IPS-18a (cell line): Measurements from ENCODE around the gene BCAS1.

Source experiments
- H3K27ac ChIP-seq: one replicate; pipeline ENCODE4 v1.5.1; 2013; ENCODE audit warnings: low read length
- H3K27me3 ChIP-seq: one replicate; pipeline ENCODE4 v1.6.1; 2013; ENCODE audit warnings: mild to moderate bottlenecking, low read length; ENCODE audit not compliant: control insufficient read depth, insufficient read depth
- H3K36me3 ChIP-seq: one replicate; pipeline ENCODE4 v1.6.1; 2013; ENCODE audit warnings: low read depth, low read length; ENCODE audit not compliant: control insufficient read depth
- H3K4me1 ChIP-seq: one replicate; pipeline ENCODE4 v1.6.1; 2013; ENCODE audit warnings: low read depth, low read length; ENCODE audit not compliant: control insufficient read depth
- H3K4me3 ChIP-seq: one replicate; pipeline ENCODE4 v1.5.1; 2013; ENCODE audit warnings: low read length
- H3K9ac ChIP-seq: one replicate; pipeline ENCODE4 v1.6.1; 2013; ENCODE audit warnings: mild to moderate bottlenecking, low read length, moderate library complexity
- H3K9me3 ChIP-seq: one replicate; pipeline ENCODE4 v1.6.1; 2013; ENCODE audit warnings: low read depth, low read length; ENCODE audit not compliant: control insufficient read depth

Gene BCAS1

GRCh38 chr20:53990003-53990402 is 80.4 kb downstream of the BCAS1 start:
- Histone ChIP-seq H3K9me3 (no peaks in the 10 kb centered on the region), H3K36me3 (no peaks in the 10 kb centered on the region), H3K4me3 (no peak overlapping the region), H3K27ac (no peak overlapping the region), H3K9ac (no peak overlapping the region), H3K4me1 (no peaks in the 10 kb centered on the region), H3K27me3 (no peaks in the 10 kb centered on the region)

DNA sequence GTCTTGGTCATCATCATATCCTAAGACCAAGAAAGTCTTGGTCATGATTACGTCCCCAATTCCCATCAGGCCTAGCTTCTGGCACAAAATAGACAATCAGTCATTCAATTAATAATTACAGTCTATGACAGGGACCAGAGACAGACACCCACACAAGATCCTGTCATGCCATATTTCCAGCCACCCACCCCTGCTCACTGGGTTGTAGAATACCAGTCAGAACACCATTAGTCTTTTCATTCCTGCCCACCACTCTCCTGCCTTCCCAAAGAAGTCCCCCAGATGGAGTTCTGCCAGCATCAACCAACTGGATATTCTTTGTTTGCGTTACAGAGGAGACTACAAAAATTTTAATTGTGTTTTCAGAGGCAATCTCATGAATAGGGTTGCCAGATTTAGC is 81.0 kb downstream of the BCAS1 start:
- no peak overlapping the region for H3K9ac ChIP-seq
- H3K9me3 ChIP-seq, result no peaks in the 10 kb centered on the region
- no peaks in the 10 kb centered on the region for H3K4me1 ChIP-seq
- H3K27me3 ChIP-seq, result no peaks in the 10 kb centered on the region
- H3K4me3 ChIP-seq, result no peak overlapping the region
- H3K27ac ChIP-seq, result no peak overlapping the region
- no peaks in the 10 kb centered on the region for H3K36me3 ChIP-seq

DNA sequence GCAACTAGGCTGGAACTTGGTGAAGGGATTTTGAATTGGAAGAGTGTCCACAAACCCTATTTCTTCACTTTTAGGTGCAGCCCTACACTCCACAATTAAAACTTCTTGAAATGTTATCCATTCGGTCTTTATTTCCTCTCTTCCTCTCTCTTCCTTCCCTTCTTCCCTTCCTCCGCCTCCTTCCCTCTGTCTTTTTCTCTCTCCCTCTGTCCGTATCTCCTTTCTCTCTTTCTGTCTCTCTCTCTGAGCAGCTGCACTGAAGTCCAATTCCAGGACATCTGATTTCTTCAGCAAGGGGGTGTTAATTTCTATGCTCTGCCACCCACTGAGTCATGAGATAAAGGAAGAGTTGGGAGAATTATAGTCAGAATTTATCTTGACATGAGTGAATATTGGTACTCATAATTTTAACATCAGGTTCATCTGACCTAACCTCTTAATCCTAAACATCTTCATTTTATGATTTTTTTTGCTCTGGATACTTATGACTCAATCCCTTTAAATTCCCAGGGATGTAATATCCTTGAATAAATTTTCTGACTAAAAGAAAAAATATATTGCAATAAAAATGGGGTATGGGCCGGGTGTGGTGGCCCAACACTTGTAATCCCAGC is 84.2 kb downstream of the BCAS1 start:
- H3K27me3 ChIP-seq, result no peaks in the 10 kb centered on the region
- H3K4me3 ChIP-seq, result no peak overlapping the region
- no peak overlapping the region for H3K9ac ChIP-seq

GRCh38 chr20:53985150-53985518 is 85.3 kb downstream of the BCAS1 start:
- Histone ChIP-seq H3K27ac (no peak overlapping the region), H3K9me3 (no peaks in the 10 kb centered on the region), H3K4me1 (no peaks in the 10 kb centered on the region), H3K27me3 (no peaks in the 10 kb centered on the region), H3K4me3 (no peak overlapping the region), H3K9ac (no peak overlapping the region), H3K36me3 (no peaks in the 10 kb centered on the region)

More for the DNA sequence above, 84.2 kb downstream of the BCAS1 start:
- Histone ChIP-seq H3K27ac (no peak overlapping the region), H3K9me3 (no peaks in the 10 kb centered on the region), H3K36me3 (no peaks in the 10 kb centered on the region), H3K4me1 (no peaks in the 10 kb centered on the region)

DNA sequence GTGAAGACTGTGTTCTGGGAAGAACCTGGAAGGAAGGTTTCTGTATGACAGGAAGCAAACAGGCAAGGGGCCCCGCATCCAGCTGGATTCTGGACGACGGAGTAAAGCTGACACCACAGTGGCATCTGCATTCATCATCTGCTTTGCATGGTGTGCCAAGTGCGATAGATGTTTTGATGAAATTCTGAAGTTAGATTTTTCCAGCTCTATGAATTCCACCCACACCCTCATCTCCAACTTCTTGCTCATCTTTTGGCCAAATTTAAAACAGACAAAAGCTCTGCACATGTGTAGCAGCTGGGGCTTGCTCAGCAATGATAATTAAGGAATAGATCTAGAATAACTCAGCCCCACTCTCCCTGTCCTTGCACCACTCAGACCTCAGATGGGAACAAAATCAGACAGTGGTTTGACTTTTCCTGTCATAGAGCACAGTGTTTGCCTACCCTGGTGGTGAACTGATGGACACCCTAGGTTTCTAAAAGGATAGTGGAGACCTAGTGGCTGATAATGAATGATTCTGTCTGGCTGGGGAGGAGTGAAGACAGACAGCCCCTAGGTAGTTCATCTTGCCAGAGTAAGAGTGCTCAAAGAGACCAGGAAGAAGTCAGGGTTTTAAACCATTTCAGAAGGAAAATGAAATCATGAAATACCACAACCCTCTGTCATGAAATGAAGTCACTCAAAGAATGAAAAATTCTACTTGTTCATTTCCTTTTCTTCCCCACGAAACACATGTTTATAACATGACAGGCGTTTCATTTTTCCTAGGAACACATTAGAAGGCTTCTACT is 85.8 kb downstream of the BCAS1 start:
- no peaks in the 10 kb centered on the region for H3K36me3 ChIP-seq
- no peak overlapping the region for H3K9ac ChIP-seq
- no peak overlapping the region for H3K27ac ChIP-seq
- H3K4me3 ChIP-seq, result no peak overlapping the region
- no peaks in the 10 kb centered on the region for H3K9me3 ChIP-seq
- H3K4me1 ChIP-seq, result no peaks in the 10 kb centered on the region
- no peaks in the 10 kb centered on the region for H3K27me3 ChIP-seq

DNA sequence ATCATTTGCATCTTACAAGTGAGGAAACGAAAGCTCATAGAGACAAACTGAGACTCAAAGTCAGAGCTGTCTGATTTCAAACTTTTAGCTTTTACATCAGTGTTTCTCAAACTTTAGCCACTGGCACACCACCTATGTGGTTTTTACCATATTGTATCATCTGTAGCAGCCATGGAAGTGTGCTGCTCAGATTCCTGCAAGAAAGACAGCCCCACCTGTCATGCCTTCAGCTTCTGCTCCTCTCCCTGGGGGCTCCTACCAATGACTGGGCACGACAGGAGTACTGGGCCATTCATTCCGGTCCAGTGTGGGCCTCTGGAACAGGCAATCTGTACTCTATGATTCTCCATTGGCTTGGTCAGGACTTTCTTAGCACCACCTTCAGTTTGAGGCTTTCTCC is 87.0 kb downstream of the BCAS1 start:
- Histone ChIP-seq H3K4me1 (no peaks in the 10 kb centered on the region), H3K27ac (no peak overlapping the region), H3K27me3 (no peaks in the 10 kb centered on the region), H3K36me3 (no peaks in the 10 kb centered on the region), H3K9me3 (no peaks in the 10 kb centered on the region), H3K4me3 (no peak overlapping the region), H3K9ac (no peak overlapping the region)

- Histone ChIP-seq H3K27me3 (no peaks in the 10 kb centered on the region), H3K9me3 (no peaks in the 10 kb centered on the region), H3K4me3 (no peak overlapping the region), H3K36me3 (no peaks in the 10 kb centered on the region), H3K27ac (no peak overlapping the region), H3K9ac (no peak overlapping the region), H3K4me1 (no peaks in the 10 kb centered on the region)
Measured at GRCh38 chr20:53982624-53983023, 87.8 kb downstream of the BCAS1 start.

DNA sequence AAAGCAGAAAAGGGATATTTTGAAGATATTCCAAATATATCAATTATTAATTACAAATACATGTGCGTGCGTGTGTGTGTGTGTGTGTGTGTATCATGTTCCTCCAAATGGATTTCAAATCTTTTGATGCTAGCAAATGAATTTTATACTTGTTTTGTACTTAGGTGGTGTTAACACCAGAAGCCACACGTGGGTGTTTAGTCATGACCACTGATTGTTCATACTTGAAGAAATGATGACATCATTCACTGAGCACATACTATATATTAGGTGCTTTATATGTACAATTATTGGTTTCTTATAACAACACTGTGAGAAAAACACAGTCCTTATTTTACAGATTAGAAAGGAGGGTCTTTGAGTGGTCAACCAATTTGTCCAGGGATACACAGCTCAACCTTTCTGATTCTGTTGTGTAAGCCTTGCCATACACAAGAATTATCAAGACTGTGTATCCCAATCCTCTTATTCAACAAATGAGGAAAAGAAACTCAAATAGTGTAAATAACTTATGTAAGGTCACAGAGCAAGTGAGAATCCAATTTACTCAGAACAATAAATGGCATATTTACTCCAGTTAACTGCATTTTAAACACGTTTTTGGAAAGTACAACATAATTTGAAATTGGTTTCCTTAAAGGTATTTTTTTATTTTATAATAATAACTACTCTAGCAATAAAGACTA is 88.5 kb downstream of the BCAS1 start:
- Histone ChIP-seq H3K36me3 (no peaks in the 10 kb centered on the region), H3K27me3 (no peaks in the 10 kb centered on the region), H3K4me1 (no peaks in the 10 kb centered on the region), H3K9me3 (no peaks in the 10 kb centered on the region), H3K4me3 (no peak overlapping the region), H3K9ac (no peak overlapping the region), H3K27ac (no peak overlapping the region)

DNA sequence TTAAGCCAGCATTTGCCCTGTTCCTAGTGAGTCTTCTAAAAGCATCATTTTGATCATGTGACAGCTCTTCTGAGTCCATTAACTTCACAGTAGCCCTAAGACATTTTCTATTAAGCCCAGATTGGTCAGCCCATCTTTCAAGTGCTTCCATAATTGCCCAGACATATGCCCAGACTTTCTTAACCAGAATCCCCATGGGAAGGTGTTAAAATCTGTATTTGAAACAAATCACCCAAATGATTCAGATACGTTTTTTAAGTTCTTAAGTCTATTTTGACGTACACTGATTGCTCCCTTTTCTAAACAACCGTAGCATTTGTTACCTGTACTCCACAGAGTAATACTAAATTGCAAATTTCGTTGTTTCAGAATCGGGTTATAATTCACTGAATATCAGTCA is 89.3 kb downstream of the BCAS1 start:
- no peaks in the 10 kb centered on the region for H3K9me3 ChIP-seq
- H3K36me3 ChIP-seq, result no peaks in the 10 kb centered on the region
- H3K9ac ChIP-seq, result no peak overlapping the region
- H3K4me3 ChIP-seq, result no peak overlapping the region
- H3K27ac ChIP-seq, result no peak overlapping the region
- H3K4me1 ChIP-seq, result no peaks in the 10 kb centered on the region
- H3K27me3 ChIP-seq, result no peaks in the 10 kb centered on the region

DNA sequence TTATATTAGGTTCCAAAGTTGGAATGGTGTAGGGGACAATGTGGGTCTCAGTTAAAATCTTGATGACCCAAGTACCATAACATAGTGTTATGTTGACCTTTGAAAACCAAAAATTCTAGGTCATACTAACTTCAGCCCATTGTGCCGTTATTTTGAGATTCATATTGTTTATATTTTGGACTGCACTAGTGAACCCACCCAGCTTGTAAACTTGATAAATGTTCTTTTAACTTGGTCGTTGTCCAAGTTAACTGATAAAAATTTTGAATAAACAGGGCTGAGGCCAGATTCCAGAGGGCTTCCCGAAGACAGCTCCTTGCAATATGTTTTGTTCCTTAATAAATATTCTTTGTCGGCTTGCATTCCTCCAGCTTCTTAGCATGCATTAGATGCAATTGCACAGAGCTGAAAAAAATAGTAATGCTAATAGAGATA is 90.3 kb downstream of the BCAS1 start:
- Histone ChIP-seq H3K9ac (no peak overlapping the region), H3K36me3 (no peaks in the 10 kb centered on the region), H3K4me3 (no peak overlapping the region), H3K9me3 (no peaks in the 10 kb centered on the region), H3K27ac (no peak overlapping the region), H3K4me1 (no peaks in the 10 kb centered on the region), H3K27me3 (no peaks in the 10 kb centered on the region)

- Histone ChIP-seq H3K9me3 (no peaks in the 10 kb centered on the region), H3K27ac (no peak overlapping the region), H3K4me3 (no peak overlapping the region), H3K4me1 (no peaks in the 10 kb centered on the region), H3K36me3 (no peaks in the 10 kb centered on the region), H3K9ac (no peak overlapping the region), H3K27me3 (no peaks in the 10 kb centered on the region)
Measured at GRCh38 chr20:53978497-53978896, 91.9 kb downstream of the BCAS1 start.
